Activated CD4-positive, alpha-beta T cell treated with anti-CD3 and anti-CD28 coated beads for 1 hour (primary cell): ENCODE measurements around the gene VPS13D.

Source experiments
- DNase-seq: peaks from one replicate; pipeline ENCODE4 v3.0.0-alpha.2; 2020

The VPS13D gene

DNA sequence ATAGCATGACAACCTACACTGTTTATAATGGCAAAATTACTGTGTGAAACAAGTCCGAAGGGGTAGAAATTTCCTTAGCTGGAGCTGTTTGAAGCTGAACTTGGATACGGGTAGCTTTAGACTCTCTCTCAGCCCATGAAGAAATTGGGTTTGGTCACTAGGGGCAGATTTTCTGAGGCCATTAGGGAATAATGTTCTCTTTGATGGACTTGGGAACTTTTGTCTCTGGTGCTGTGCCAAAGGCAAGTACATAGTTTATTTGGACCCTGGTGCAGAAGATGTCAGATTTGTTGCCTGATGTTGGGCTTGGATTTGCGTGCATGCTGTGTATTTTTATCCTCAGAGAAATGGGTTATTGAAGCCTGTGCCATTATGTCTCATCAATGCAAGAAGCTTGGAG is 109.6 kb downstream of the VPS13D start:
- no peak for DNase-seq

DNA sequence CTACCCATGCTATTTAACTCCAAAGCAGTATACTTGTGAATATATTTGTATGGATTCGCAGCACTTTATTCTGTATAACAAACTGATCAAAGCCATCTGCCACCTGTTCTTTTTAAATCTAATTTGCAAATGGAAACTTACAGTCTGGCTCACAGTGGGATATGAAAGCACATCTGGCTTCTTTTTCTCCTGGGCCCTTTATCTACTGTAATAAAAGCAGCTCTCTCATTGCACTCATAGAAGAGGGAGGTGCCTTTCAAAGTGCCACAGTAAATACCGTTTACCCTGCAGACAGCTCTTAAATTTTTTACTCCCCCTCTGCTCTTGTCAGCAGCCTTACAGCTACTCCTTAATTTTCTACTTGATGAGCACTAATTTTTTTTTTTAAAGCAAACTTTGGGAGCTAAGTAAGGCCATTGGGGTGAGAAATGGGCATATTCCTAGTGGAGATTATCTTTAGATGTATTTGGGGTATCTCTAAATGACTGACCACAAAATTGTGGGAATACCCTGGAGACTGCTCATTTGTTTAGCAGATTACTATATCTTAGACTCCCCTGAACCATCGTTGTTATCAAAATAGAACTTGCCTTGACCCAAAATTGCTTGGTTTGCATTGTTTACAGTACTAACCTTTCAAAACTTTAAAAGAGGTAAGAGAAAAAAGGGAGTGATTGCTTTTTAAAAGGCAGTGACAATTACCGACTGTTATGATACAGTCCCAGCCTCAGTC is 110.1 kb downstream of the VPS13D start:
- no peak for DNase-seq

- no peak for DNase-seq
Measured at GRCh38 chr1:12340544-12340930, 110.7 kb downstream of the VPS13D start.

- DNase-seq = no peak
Measured at GRCh38 chr1:12341667-12342066, 111.8 kb downstream of the VPS13D start.

DNA sequence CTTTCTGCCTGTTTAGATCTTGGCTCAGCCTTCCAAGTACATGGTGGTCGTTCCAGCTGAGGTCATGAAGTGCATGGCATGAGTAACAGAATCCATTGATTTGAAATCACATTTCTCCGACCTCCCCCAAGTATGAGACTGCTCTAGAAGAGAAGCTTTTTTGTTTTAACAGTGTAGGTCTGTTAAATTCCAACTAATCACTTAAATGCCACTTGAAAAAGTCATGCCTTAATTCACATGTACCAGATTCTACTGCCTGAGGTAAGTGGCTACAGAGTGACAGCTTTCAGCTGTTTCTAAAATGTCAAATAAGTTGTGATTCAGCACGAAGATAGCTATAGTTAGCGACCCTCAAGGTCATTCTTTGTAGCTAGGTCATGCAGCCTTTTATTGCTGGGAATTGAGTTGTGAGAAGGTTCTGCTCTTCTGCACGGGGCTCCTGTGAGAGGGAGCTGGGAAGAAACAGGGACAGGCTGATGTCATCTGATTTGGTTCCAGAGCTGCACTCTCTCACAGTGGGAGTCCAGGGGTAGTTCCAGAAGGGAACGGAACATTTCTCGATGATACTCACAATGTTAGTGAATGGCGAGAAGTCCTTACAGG is 112.7 kb downstream of the VPS13D start:
- DNase-seq = no peak

- DNase-seq = no peak
Measured at GRCh38 chr1:12343823-12344487, 114.1 kb downstream of the VPS13D start.

- no peak for DNase-seq
Measured at GRCh38 chr1:12344596-12345349, 114.9 kb downstream of the VPS13D start.

GRCh38 chr1:12345350-12346217 is 115.8 kb downstream of the VPS13D start:
- no peak for DNase-seq

- DNase-seq = no peak
Measured at GRCh38 chr1:12346483-12347151, 116.8 kb downstream of the VPS13D start.

- DNase-seq = no peak
Measured at GRCh38 chr1:12348113-12348512, 118.3 kb downstream of the VPS13D start.

DNA sequence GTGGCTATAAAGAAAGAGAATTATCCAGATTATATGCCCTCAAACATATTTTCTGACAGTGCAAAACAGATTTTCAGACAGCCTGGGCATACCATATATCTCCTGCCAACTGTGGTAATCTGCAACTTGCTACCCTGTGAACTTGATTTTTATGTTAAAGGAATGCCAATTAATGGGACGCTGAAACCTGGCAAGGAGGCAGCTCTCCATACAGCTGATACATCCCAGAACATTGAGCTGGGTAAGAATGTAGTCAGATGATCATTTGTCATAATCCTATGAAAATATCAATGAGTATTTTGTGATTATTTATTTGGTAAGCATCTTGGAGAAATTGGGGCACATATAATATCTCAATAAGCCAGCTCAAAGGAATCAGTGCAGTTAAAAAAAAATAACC is 124.2 kb downstream of the VPS13D start:
- no peak for DNase-seq

DNA sequence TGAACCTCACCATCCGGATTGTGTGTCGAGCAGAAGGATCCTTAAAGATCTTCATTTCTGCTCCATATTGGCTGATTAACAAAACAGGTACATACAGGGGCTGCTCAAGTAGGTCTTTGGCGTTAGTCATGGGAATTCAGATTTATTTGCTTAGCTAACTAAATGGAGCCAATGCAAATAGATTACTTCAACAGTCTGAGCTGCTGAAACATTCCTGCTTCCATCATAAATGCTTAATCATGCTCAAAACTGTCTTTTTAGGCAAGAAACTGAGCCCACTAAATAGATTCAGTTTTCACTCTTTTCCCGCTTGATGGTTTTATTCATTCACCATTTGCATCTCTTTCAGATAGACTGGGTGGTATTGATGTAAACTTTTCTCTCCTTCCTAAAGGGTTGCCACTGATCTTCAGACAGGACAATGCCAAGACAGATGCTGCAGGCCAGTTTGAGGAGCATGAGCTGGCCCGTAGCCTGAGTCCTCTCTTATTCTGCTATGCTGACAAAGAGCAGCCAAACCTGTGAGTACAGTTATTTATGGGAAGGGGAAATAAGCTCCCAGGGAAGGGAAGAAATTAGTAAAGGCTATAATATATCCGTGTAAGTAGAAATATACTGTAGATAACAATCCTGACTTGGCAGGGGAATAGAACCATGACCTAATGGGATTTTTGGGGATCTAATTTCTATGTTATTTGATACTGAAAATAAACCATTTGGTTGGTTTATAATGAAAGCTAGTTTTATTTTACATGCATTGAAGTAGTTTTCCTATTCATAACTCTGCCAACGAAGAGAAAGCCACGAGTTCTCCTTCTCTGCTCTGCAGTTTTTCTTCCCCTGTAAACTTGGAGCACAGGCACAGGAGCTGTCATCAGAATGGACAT is 126.4 kb downstream of the VPS13D start:
- DNase-seq = no peak

DNA sequence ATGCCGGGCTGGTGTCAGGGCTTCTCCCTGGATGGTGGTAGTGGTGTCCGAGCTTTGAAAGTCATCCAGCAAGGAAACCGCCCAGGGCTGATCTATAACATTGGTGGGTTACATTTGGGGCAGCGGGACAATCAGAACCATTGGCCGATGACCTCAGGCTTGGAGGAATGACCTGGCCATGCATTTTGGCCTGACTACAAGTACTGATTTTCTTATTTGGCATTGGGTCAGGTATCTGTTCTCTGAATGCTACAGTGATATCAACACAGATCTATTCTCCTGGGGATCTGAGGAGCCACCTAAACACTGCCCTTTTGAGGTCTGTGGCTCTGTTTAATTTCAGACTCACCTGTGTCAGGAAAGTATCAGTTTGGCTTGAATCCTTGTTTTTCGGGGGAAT is 128.7 kb downstream of the VPS13D start:
- DNase-seq = no peak

DNA sequence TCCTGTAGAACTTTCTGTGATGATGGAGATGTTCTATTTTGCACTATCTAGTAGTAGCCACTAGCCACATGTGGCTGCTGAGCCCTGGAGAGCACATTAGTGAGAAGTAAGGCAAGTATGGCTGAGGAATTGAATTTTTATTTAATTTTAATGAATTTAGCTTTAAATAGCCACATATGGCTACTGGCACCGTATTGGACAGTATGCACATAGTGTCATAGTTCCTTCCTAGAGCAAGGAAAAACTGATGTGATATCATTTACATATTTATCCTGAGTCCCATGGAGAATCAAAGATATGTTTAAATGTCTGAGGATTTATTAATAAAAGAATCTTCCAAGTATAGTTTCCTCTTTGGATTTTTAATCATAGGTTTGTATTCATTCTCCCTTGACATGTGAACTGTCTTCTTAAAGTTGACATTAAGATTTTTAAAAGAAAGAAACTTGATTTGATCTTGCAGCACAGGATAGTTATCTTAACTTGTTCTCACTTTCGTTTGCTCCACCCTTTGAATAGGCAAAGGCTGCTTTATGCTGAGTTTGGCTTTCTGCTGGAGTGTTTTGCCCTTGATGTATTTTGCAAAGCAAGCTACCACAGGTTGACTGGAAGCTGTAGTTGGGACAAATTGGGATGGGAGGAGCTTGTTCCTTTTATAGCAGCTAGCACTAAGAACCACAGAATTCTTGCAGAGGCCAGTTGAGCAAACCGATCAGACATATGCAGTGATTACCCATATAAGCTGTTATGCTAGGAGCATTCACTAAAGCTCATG is 129.7 kb downstream of the VPS13D start:
- DNase-seq = no peak

GRCh38 chr1:12368646-12369045 is 138.8 kb downstream of the VPS13D start:
- no peak for DNase-seq

GRCh38 chr1:12369258-12369657 is 139.4 kb downstream of the VPS13D start:
- no peak for DNase-seq

- DNase-seq = no peak
Measured at GRCh38 chr1:12370333-12370975, 140.6 kb downstream of the VPS13D start.

DNA sequence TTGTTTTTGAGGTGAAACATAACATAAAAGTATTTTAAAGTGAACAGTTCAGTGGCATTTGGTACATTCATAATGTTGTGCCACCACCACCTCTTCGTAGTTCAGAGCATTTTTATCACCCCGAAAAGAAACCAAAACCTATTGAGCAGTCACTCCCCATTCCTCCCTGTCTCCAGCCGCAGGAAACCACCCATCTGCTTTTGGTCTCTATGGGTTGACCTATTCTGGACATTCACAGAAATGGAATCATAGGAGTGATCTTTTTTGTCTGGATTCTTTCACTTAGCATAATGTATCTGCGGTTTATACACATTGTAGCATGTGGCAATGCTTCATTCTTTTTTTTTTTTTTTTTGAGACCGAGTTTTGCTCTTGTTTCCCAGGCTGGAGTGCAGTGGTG is 141.2 kb downstream of the VPS13D start:
- no peak for DNase-seq

- no peak for DNase-seq
Measured at GRCh38 chr1:12372180-12372579, 142.3 kb downstream of the VPS13D start.

DNA sequence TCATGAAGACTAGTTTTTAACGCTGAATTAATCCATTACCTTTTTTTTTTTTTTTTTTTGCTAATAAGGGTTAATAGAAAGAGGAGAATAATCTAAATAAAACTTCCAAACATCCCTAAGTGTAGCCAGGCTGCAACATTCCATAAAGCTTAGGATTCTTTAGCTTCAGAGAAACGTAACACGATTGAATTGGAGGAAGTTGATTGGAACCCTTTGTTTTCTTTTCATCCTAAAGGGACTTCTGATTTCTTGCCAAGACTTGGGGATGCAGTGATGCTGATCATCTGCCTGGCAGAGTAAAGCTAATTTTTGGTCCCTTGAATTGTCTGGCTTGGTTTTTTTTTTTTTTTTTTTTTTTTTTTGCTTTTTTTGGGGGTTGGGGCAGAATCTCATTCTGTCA is 142.9 kb downstream of the VPS13D start:
- no peak for DNase-seq
